ENCODE results near the gene ABCC4.

The ABCC4 gene

DNA sequence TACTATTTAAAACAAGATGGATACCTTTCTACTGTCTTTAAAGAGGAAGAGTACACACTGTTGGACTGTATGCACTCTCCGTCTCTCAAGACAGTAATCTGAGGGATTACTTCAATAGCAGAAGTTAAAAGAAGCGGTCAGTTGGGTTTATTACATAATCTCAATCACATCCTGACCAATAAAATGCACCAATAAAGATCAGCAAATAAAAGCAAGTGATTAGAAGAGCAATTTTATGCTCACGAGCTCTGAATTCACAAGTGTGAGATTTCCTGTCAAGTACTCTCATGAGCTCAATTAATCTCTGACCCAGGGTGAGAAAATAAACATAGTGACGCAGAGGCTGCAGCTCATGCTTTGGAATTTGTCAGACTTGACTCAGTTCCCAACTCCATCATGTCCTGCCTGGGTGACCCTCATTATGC lies 12.2 kb downstream of the ABCC4 start (continued):
- TF ChIP-seq ZNF362 (tag by site-specific recombination; IDR thresholded peaks at IDR 0.05) (no peak), ZNF121 (tag by site-specific recombination; IDR thresholded peaks at IDR 0.05) (no peak), KLF16 (tag by site-specific recombination; IDR thresholded peaks at IDR 0.05) (no peak), ZBTB21 (tag by site-specific recombination; IDR thresholded peaks at IDR 0.05) (no peak), ZBTB49 (tag by site-specific recombination; IDR thresholded peaks at IDR 0.05; ENCODE audit: low read depth) (no peak), ZNF133 (tag by site-specific recombination; IDR thresholded peaks at IDR 0.05) (no peak), ZNF747 (tag by site-specific recombination; IDR thresholded peaks at IDR 0.05) (no peak), REST (tag by site-specific recombination; IDR thresholded peaks at IDR 0.05) (no peak), PRDM1 (tag by site-specific recombination; IDR thresholded peaks at IDR 0.05) (no peak), ZNF366 (tag by site-specific recombination; conservative IDR thresholded peaks at IDR 0.05) (peak; percentile 86), ZNF776 (tag by site-specific recombination; IDR thresholded peaks at IDR 0.05; ENCODE audit: borderline replicate concordance) (no peak), ZNF350 (tag by site-specific recombination; IDR thresholded peaks at IDR 0.05) (no peak), ZNF670 (tag by site-specific recombination; IDR thresholded peaks at IDR 0.05; ENCODE audit: low read depth) (no peak), ZNF157 (tag by site-specific recombination; IDR thresholded peaks at IDR 0.05) (no peak), HOXA7 (CRISPR knock-in tag; IDR thresholded peaks at IDR 0.05; ENCODE audit: borderline replicate concordance) (no peak), ZNF660 (tag by site-specific recombination; IDR thresholded peaks at IDR 0.05) (no peak; the same call in none of the 2 replicates), ZNF658 (tag by site-specific recombination; IDR thresholded peaks at IDR 0.05) (no peak), ZNF114 (tag by site-specific recombination; IDR thresholded peaks at IDR 0.05) (no peak), ZIC2 (tag by site-specific recombination; IDR thresholded peaks at IDR 0.05) (no peak), ZBTB1 (tag by site-specific recombination; IDR thresholded peaks at IDR 0.05) (peak; percentile 88), YY2 (tag by site-specific recombination; IDR thresholded peaks at IDR 0.05) (no peak), ZBTB8A (tag by site-specific recombination; IDR thresholded peaks at IDR 0.05) (0 out of 2 replicates have a peak, but pooled peaks have one; percentile 17), ZNF184 (tag by site-specific recombination; IDR thresholded peaks at IDR 0.05) (no peak), ZBTB11 (tag by site-specific recombination; conservative IDR thresholded peaks at IDR 0.05; ENCODE audit: low read depth) (no peak), ZNF654 (tag by site-specific recombination; IDR thresholded peaks at IDR 0.05; ENCODE audit: low read depth) (no peak), ZNF148 (tag by site-specific recombination; IDR thresholded peaks at IDR 0.05; ENCODE audit: borderline replicate concordance) (no peak)
- TF ChIP-seq, protein P1, sequence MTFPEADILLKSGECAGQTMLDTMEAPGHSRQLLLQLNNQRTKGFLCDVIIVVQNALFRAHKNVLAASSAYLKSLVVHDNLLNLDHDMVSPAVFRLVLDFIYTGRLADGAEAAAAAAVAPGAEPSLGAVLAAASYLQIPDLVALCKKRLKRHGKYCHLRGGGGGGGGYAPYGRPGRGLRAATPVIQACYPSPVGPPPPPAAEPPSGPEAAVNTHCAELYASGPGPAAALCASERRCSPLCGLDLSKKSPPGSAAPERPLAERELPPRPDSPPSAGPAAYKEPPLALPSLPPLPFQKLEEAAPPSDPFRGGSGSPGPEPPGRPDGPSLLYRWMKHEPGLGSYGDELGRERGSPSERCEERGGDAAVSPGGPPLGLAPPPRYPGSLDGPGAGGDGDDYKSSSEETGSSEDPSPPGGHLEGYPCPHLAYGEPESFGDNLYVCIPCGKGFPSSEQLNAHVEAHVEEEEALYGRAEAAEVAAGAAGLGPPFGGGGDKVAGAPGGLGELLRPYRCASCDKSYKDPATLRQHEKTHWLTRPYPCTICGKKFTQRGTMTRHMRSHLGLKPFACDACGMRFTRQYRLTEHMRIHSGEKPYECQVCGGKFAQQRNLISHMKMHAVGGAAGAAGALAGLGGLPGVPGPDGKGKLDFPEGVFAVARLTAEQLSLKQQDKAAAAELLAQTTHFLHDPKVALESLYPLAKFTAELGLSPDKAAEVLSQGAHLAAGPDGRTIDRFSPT (tag by site-specific recombination; IDR thresholded peaks at IDR 0.05), result peak; percentile 96
